DND-41 (cell line): ENCODE measurements around the gene SYCE1L.

Source experiments
- CTCF ChIP-seq: IDR thresholded peaks from 2 replicates; pipeline ENCODE4 v1.5.1; 2012; ENCODE audit warnings: borderline replicate concordance, low read length, moderate library complexity, mild to moderate bottlenecking; ENCODE audit not compliant: poor library complexity, severe bottlenecking; ENCODE audit errors: extremely low read depth
- EZH2 ChIP-seq: IDR thresholded peaks from 3 replicates; pipeline ENCODE4 v1.6.1; 2012; ENCODE audit warnings: borderline replicate concordance, low read depth, mild to moderate bottlenecking, moderate library complexity, low read length, inconsistent platforms; ENCODE audit not compliant: severe bottlenecking

GRCh38 chr16:77170805-77171204 is 28.4 kb upstream of the SYCE1L start:
- no peak for TF ChIP-seq CTCF
- TF ChIP-seq EZH2: no peak
